ENCODE data around the gene SLC25A27.

The SLC25A27 gene

GRCh38 chr6:46651816-46652215, 959 bp upstream of the SLC25A27 start:
- no peak for DNase-seq

- no peak for DNase-seq
These were observed 558 bp upstream of the SLC25A27 start for GRCh38 chr6:46652232-46652602.

DNA sequence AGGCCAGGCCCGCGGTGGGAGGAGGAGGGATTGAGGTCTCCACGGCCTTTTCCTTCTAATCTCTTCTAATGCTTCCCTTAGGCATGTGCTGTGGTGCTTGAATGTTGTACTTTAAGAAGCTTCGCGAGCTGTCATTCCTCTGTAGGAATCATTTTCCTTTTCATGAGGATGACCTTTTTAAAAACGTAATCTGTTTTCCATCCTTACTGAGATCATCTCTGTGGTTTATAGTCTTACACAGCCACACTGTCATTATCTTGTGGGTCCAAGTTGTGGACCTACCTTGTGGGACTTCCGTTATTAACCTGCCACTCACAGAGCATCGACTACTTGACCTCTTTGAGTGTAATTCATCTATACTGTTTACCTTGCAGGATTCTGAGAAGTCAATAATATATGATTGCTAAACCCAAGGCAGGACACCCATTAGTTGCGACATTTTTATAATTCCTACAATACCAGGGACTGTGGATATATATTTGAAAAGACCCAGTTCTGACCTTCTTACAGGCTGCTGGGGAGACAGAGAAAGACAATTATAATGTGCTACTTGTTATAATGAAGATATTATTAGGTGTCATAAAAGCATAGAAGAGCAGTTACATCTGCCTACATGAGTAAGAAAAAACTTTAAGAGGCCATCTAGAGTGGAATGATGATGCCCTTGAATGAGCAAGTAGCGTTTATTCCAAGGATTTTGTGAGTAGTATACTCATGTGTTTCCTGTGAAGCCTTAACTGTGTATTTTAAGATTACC, 842 bp downstream of the SLC25A27 start:
- no peak for DNase-seq

DNA sequence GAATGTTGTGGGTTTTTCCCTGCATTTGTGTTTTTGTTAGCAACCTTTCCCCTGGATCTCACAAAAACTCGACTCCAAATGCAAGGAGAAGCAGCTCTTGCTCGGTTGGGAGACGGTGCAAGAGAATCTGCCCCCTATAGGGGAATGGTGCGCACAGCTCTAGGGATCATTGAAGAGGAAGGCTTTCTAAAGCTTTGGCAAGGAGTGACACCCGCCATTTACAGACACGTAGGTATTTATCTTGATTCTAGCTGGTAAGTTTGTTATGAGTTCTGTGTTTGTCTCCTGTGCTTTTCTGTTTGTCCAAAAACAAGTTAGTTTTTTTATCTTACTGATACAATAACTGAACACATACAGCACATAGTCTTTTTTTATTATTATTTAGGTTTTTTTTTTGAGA, 3.0 kb downstream of the SLC25A27 start:
- no peak for DNase-seq

DNA sequence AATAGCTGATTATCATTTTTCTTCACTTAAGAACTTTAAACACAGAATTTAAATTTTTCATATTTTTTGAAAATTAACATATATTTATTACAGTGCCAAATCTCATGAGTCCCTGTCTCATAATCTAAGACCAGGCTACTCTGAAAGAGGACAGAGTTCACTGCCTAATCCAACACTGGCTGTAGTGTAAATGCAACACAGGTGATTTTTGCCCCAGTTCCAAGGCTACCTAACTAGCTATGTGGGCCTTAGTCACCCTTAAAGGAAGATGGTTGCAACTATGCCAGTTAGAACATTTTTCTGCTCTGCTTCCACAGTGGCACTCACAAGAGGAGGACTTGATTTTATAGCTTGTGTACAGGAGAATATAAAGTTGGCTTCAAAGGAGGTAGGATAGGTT, 4.9 kb downstream of the SLC25A27 start:
- DNase-seq = no peak

- DNase-seq = no peak
These were observed 8.7 kb downstream of the SLC25A27 start for GRCh38 chr6:46661483-46661882.

- DNase-seq = no peak
These were observed 14.6 kb downstream of the SLC25A27 start for GRCh38 chr6:46667377-46667776.

DNA sequence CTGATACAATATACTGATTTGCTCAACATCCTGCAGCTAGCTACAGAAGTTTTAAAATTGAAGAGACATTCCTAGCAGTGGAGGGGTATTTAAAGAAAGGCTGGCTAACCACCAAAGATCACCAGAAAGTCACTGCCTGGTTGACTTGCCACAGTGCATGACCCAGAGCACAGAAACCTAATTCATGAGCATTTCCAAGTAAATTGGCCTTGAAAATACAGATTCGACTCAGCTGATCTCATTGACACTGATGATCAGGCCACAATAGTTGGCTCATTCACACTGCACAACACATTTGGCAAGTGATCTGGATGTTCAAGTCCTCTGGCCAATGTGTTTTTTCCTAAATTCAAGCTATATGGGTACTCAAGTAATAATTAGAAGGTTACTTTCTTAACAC, 21.6 kb downstream of the SLC25A27 start:
- DNase-seq = no peak

- no peak for DNase-seq
These were observed 24.0 kb downstream of the SLC25A27 start for GRCh38 chr6:46676604-46677313.

DNA sequence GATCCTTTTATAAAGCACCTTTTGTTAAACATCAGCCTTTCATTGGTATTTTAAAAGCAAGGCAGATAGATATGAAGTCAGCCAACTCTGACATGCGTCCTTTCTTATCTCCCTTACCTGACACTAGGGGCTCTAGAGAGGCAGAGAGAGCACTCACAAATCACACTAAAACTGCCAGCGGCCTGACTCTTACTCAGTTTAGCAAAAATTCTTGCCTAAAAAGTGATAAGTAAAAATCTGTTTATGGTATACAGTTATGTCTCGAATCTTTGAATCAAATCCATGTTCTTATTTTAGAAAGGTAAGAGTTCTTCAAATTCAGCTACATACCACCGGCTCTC, 24.5 kb downstream of the SLC25A27 start:
- DNase-seq = no peak

GRCh38 chr6:46684771-46685170, 32.0 kb downstream of the SLC25A27 start:
- DNase-seq = no peak

DNA sequence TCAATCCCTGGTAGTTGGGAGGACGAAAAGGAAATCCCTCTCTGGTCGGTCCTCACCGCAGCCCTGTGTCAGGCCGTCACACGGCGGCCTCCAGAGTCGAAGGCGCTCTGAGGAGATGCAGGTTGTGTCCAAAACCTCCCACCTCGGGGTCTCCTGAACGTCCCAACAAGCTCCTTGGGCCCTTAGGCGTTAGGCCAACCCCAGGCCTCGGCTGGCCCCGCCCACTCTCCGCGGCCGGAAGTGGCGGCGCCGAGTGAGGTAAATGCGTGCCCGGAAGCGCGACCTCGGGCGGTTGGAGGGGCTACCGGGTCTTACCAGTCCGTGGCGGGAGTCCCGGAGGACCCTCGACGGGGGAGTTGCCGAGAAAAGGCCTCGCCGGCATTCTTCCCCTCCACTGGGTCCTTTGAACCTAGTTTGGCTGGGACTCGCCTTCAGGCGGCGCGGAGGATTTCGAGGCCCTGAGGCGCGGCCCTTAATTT, 34.9 kb downstream of the SLC25A27 start, which contains the start of gene TDRD6:
TSS of gene TDRD6 (plus strand) at position 267 of the 479 bp plus-strand sequence. CDS start 244 bp downstream, outside the sequence.
- DNase-seq = no peak

DNA sequence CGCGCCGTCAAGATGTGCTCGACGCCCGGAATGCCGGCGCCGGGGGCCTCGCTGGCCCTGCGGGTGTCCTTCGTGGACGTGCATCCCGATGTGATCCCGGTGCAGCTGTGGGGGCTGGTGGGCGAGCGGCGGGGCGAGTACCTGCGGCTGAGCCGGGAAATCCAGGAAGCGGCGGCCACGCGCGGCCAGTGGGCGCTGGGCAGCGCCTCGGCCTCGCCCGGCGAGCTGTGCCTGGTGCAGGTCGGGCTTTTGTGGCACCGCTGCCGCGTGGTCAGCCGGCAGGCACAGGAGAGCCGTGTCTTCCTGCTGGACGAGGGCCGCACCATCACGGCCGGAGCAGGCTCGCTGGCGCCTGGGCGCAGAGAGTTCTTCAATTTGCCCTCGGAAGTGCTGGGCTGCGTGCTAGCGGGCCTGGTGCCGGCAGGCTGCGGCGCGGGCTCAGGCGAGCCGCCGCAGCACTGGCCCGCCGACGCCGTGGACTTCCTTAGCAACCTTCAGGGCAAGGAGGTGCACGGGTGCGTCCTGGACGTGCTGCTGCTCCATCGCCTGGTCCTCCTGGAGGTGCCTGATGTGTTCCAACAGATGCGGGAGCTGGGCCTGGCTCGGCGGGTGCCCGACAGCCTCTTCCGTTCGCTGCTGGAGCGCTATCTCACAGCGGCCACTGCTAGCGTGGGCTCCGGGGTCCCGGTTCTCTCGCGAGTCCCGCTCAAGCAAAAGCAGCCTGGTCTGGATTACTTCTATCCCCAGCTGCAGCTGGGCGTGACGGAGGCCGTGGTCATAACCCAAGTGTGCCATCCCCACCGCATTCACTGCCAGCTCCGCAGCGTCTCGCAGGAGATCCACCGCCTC, 35.6 kb downstream of the SLC25A27 start:
- DNase-seq = no peak

GRCh38 chr6:46688966-46689335, 36.2 kb downstream of the SLC25A27 start:
- DNase-seq = no peak

DNA sequence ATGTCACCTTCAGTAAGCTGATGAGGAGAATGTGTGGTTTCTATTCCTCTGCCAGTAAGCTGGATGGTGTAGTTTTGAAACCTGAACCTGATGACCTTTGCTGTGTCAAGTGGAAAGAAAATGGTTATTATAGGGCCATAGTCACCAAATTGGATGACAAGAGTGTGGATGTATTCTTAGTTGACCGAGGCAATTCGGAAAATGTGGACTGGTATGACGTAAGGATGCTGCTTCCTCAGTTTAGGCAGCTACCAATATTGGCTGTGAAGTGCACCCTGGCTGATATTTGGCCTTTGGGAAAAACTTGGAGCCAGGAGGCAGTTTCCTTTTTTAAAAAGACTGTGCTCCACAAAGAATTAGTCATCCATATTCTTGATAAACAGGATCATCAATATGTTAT, 36.9 kb downstream of the SLC25A27 start:
- no peak for DNase-seq

GRCh38 chr6:46690141-46690755, 37.5 kb downstream of the SLC25A27 start:
- no peak for DNase-seq

GRCh38 chr6:46690911-46691451, 38.2 kb downstream of the SLC25A27 start:
- no peak for DNase-seq

DNA sequence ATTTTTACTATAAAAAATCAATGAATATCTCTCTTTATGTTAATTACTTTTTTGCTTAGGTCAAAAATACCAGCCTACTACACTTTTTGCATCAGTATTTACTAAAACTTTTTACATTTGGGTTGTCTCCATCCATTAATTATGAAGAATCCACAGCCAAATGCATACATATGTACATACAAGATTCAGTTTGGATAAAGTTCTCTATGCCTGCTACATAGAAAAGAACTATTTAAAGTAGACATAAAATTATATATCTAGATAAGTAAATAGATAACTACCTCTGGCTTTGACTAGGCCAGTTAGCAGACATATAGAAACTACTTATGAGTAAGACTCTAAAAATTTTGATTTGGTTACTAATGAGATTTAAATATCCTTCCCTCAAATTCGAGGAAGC, 47.2 kb downstream of the SLC25A27 start:
- DNase-seq = no peak

GRCh38 chr6:46704562-46704961, 51.8 kb downstream of the SLC25A27 start:
- no peak for DNase-seq

DNA sequence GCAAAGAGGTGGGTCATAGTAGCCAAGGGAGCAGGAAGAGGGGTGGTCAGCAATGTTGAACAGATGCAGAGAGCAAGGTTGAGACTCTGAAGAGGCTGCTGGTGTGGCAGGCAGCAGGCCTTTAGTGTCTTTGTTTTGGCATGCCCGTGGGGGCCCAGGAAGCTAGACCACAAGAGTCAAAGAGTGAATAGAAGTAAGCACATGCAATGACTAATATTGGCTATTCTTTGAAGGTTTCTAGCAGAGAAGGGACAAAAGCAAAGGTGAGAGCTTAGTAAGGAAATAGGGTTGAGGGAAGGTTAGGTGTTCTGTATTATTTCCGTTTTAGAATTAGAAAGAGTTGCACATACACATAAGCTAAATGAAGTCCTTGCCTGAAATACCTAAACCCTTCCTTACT, 53.7 kb downstream of the SLC25A27 start:
- DNase-seq = no peak

DNA sequence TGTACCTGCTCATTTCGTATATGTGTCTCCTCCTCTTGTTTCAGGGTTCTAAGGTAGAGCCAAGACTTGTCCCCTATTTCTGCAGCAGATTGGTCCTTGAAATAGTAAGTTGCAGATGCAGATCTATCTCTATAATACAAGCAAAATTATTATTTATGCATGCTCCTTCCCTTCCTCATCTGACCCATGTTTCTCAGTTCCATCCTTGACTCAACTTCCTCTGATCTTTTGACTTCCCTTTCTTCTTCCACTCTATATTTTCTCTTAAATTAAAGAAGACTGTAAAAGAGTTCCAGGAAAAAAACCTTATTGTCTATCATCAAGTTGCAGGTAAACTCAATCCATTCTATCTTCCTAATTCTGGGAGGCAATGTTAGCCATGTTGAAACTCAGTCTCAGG, 58.7 kb downstream of the SLC25A27 start:
- DNase-seq = no peak

DNA sequence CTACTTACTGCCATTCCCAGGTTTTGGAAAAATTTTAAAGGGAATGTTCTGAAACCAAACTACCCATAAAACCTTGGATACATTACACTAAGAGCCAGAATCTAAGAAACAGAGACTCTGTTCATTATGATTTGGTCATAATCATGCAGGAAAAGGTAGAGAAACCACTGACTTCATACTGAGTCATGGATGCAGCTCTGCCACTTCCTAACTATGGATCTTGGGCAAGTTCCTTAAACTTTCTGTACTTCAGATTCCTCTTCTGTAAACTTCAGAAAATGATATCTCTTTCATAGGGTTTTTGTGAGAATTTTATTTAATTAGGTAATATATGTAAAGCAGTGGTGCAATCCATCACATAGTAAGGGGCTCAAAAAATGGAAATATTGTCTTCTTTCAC, 62.4 kb downstream of the SLC25A27 start:
- no peak for DNase-seq

GRCh38 chr6:46719099-46719498, 66.3 kb downstream of the SLC25A27 start:
- DNase-seq = no peak
